OCI-LY1 (cell line): ENCODE data around the gene SNTG2.

ENCODE experiments used
- H2AFZ ChIP-seq: fragments of 200-600 bp; sonication (generic), shearing (Covaris generic); 2 replicates; pipeline ENCODE4 v1.6.0; 2014; ENCODE audit warnings: antibody characterized with exemption, mild to moderate bottlenecking, low read length
- H3F3A ChIP-seq: fragments of 200-600 bp; sonication (generic), shearing (Covaris generic); 2 replicates; pipeline ENCODE4 v1.6.0; 2014; ENCODE audit warnings: mild to moderate bottlenecking, antibody characterized with exemption, low read length, moderate library complexity; ENCODE audit not compliant: insufficient read depth
- H3K27ac ChIP-seq: fragments of 200-600 bp; sonication (generic); 2 replicates; pipeline ENCODE4 v1.5.1; 2014; ENCODE audit warnings: low read length, mixed run types, mild to moderate bottlenecking, low read depth; ENCODE audit not compliant: poor library complexity, severe bottlenecking
- H3K27me3 ChIP-seq: fragments of 200-600 bp; sonication (generic); 2 replicates; pipeline ENCODE4 v1.6.0; 2014; ENCODE audit warnings: antibody characterized with exemption, mild to moderate bottlenecking, low read length, moderate library complexity; ENCODE audit not compliant: insufficient read depth
- H3K36me3 ChIP-seq: fragments of 200-600 bp; sonication (generic); 2 replicates; pipeline ENCODE4 v1.6.1; 2014; ENCODE audit warnings: mild to moderate bottlenecking, antibody characterized with exemption, low read length, moderate library complexity, mixed read lengths; ENCODE audit not compliant: insufficient read depth
- H3K4me1 ChIP-seq: fragments of 200-600 bp; sonication (generic); 2 replicates; pipeline ENCODE4 v1.5.1; 2014; ENCODE audit warnings: mild to moderate bottlenecking, low read length, moderate library complexity; ENCODE audit not compliant: insufficient read depth, severe bottlenecking
- H3K4me2 ChIP-seq: fragments of 200-600 bp; sonication (generic), shearing (Covaris generic); 2 replicates; pipeline ENCODE4 v1.6.1; 2014; ENCODE audit warnings: low read length
- H3K4me3 ChIP-seq: fragments of 200-600 bp; sonication (generic); 2 replicates; pipeline ENCODE4 v1.5.1; 2014; ENCODE audit warnings: low read length, low read depth, mild to moderate bottlenecking, mixed read lengths; ENCODE audit not compliant: poor library complexity, severe bottlenecking
- H3K79me2 ChIP-seq: fragments of 200-600 bp; shearing (Covaris generic); 2 replicates; pipeline ENCODE4 v1.6.1; 2016; ENCODE audit warnings: mixed run types, low read length, mixed read lengths; ENCODE audit not compliant: insufficient read depth
- H3K9ac ChIP-seq: fragments of 200-600 bp; sonication (generic), shearing (Covaris generic); 2 replicates; pipeline ENCODE4 v1.6.1; 2014; ENCODE audit warnings: mild to moderate bottlenecking, low read length, mixed read lengths
- H3K9me2 ChIP-seq: fragments of 200-600 bp; sonication (generic), shearing (Covaris generic); 2 replicates; pipeline ENCODE4 v1.6.1; 2014; ENCODE audit warnings: low read depth, mild to moderate bottlenecking, low read length, mixed read lengths
- H3K9me3 ChIP-seq: fragments of 200-600 bp; shearing (Covaris generic); 2 replicates; pipeline ENCODE4 v1.6.1; 2014; ENCODE audit warnings: low read length, mixed read lengths
- H4K20me1 ChIP-seq: fragments of 200-600 bp; sonication (generic), shearing (Covaris generic); 2 replicates; pipeline ENCODE4 v1.6.0; 2016; ENCODE audit warnings: mild to moderate bottlenecking, low read length; ENCODE audit not compliant: insufficient read depth
- EZH2 ChIP-seq: fragments of 200-600 bp; sonication (generic), shearing (Covaris generic); IDR thresholded peaks from 2 replicates; pipeline ENCODE4 v1.8.0; 2017; ENCODE audit warnings: borderline replicate concordance, mixed run types, mild to moderate bottlenecking, antibody characterized with exemption, low read length, moderate library complexity, mixed read lengths
- TF ChIP-seq, protein P1 (sequence below): fragments of 200-600 bp; sonication (generic), shearing (Covaris generic); IDR thresholded peaks from 2 replicates; pipeline ENCODE4 v1.5.1; 2017; ENCODE audit warnings: mild to moderate bottlenecking, antibody characterized with exemption, low read length, moderate library complexity, mixed read lengths

The SNTG2 gene

DNA sequence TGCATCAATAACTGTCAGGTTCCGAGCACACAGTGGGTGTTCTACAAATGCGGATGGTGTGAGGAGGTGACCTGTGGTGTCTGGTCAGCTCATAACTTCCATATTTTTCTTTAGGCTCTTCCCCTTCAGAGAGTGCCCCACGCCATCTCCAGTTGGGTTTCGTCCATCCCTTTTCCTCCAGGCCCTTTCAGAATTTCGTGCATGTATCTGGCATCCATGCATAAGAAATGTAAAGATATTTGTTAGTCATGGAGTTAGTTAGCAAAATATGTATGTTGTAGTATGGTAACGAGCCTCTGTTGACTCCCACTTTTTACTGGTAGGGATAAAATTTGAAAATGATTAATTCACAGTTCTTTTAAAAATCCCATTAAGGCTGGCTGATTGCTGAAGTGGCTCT lies 67.2 kb downstream of the SNTG2 start:
- no peaks in the 10 kb centered on the region for H3K27me3 ChIP-seq
- no peaks in the 10 kb centered on the region for H3F3A ChIP-seq
- no peaks in the 10 kb centered on the region for H3K79me2 ChIP-seq
- H4K20me1 ChIP-seq: no peaks in the 10 kb centered on the region
- H3K9me3 ChIP-seq: no peaks in the 10 kb centered on the region
- no peak overlapping the region for H3K4me2 ChIP-seq
- H3K27ac ChIP-seq: no peak overlapping the region
- TF ChIP-seq, protein P1, sequence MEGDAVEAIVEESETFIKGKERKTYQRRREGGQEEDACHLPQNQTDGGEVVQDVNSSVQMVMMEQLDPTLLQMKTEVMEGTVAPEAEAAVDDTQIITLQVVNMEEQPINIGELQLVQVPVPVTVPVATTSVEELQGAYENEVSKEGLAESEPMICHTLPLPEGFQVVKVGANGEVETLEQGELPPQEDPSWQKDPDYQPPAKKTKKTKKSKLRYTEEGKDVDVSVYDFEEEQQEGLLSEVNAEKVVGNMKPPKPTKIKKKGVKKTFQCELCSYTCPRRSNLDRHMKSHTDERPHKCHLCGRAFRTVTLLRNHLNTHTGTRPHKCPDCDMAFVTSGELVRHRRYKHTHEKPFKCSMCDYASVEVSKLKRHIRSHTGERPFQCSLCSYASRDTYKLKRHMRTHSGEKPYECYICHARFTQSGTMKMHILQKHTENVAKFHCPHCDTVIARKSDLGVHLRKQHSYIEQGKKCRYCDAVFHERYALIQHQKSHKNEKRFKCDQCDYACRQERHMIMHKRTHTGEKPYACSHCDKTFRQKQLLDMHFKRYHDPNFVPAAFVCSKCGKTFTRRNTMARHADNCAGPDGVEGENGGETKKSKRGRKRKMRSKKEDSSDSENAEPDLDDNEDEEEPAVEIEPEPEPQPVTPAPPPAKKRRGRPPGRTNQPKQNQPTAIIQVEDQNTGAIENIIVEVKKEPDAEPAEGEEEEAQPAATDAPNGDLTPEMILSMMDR: no peak
- TF ChIP-seq EZH2: no peak
- no peaks in the 10 kb centered on the region for H3K4me1 ChIP-seq
- H3K36me3 ChIP-seq: no peaks in the 10 kb centered on the region
- no peak overlapping the region for H3K9ac ChIP-seq
- H3K9me2 ChIP-seq: no peaks in the 10 kb centered on the region
- H2AFZ ChIP-seq: no peak overlapping the region
- H3K4me3 ChIP-seq: no peak overlapping the region

DNA sequence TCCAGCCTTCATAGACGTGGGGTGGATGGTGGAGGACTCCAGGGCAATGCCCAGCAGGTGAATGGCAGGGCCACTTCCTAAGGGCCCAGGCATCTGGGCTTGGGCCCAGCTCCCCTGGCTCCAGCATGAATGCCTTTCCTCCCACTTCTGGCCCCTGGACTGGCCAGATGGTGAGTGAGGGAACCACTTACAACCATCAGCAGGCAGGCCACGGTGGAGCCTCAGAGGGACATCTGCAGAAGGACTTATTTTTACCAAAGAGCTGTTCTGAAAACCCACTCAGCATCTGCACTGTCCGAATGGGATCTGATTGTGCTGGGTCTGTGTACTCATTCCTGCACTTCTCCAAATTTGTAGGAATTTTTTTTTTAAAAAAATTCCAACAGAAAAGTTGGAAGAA lies 69.6 kb downstream of the SNTG2 start:
- no peaks in the 10 kb centered on the region for H3K9me2 ChIP-seq
- no peak for TF ChIP-seq EZH2
- TF ChIP-seq, protein P1: no peak

DNA sequence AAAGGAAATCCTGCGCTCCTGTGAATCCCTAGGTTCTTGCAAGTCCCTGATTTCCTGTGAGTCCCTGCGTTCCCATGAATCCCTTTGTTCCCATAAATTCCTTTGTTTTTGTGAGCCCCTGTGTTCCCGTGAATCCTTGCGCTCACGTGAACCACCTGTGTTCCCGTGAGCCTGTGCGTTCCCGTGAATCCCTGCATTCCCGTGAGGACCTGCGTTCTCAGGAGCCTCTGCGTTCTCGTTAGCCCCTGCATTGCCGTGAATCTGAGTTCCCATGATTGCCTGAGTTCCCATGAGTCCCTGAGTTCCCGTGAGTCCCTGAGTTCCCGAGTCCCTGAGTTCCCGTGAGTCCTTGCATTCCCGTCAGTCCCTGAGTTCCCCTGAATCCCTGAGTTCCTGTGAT lies 71.5 kb downstream of the SNTG2 start:
- no peaks in the 10 kb centered on the region for H3F3A ChIP-seq
- H3K79me2 ChIP-seq: no peaks in the 10 kb centered on the region
- H3K4me3 ChIP-seq: no peak overlapping the region
- H3K4me1 ChIP-seq: no peaks in the 10 kb centered on the region
- H3K9me2 ChIP-seq: no peaks in the 10 kb centered on the region
- no peaks in the 10 kb centered on the region for H3K9me3 ChIP-seq
- H2AFZ ChIP-seq: no peak overlapping the region
- H3K4me2 ChIP-seq: no peak overlapping the region
- no peak overlapping the region for H3K9ac ChIP-seq
- TF ChIP-seq, protein P1: no peak
- TF ChIP-seq EZH2: no peak
- H3K36me3 ChIP-seq: no peaks in the 10 kb centered on the region
- no peaks in the 10 kb centered on the region for H4K20me1 ChIP-seq
- H3K27me3 ChIP-seq: no peaks in the 10 kb centered on the region
- no peak overlapping the region for H3K27ac ChIP-seq

More for the DNA sequence above, 69.6 kb downstream of the SNTG2 start:
- no peaks in the 10 kb centered on the region for H3K36me3 ChIP-seq
- no peak overlapping the region for H3K27ac ChIP-seq
- H2AFZ ChIP-seq: no peak overlapping the region
- H3K9me3 ChIP-seq: no peaks in the 10 kb centered on the region
- H3K4me3 ChIP-seq: no peak overlapping the region
- H3K4me2 ChIP-seq: no peak overlapping the region
- no peak overlapping the region for H3K9ac ChIP-seq
- no peaks in the 10 kb centered on the region for H3F3A ChIP-seq
- H3K4me1 ChIP-seq: no peaks in the 10 kb centered on the region
- no peaks in the 10 kb centered on the region for H3K79me2 ChIP-seq
- no peaks in the 10 kb centered on the region for H3K27me3 ChIP-seq
- H4K20me1 ChIP-seq: no peaks in the 10 kb centered on the region
